PFSK-1 (cell line): ENCODE results near the gene CRADD.

ENCODE experiments used
- FOXP2 ChIP-seq: optimal IDR thresholded peaks from 2 replicates; pipeline ENCODE3; 2011; ENCODE audit warnings: borderline replicate concordance, control low read depth, inconsistent platforms; ENCODE audit not compliant: insufficient read depth; ENCODE audit errors: extremely low read length, extremely low read depth
- POLR2AphosphoS5 ChIP-seq: IDR thresholded peaks from 2 replicates; pipeline ENCODE4 v1.6.1; 2012; ENCODE audit warnings: low read depth, mild to moderate bottlenecking, control low read depth, low read length, moderate library complexity
- SIN3A ChIP-seq: IDR thresholded peaks from 2 replicates; pipeline ENCODE4 v1.6.1; 2012; ENCODE audit warnings: mild to moderate bottlenecking, low read length, moderate library complexity, borderline replicate concordance; ENCODE audit not compliant: insufficient read depth
- TAF1 ChIP-seq: IDR thresholded peaks from 2 replicates; pipeline ENCODE4 v1.6.1; 2012; ENCODE audit warnings: low read length, control low read depth, borderline replicate concordance; ENCODE audit not compliant: insufficient read depth
- TF ChIP-seq, protein P1 (sequence below), 2 experiments: IDR thresholded peaks; 2 replicates each; pipeline versions ENCODE4 v1.6.1 to v1.8.0; 2011 to 2012; ENCODE audit warnings: low read depth in 2 of 2, low read length in 2 of 2, control low read depth in 1 of 2, inconsistent platforms in 1 of 2, mild to moderate bottlenecking in 1 of 2, moderate library complexity in 1 of 2; ENCODE audit not compliant: insufficient read depth in 1 of 2

The CRADD gene

DNA sequence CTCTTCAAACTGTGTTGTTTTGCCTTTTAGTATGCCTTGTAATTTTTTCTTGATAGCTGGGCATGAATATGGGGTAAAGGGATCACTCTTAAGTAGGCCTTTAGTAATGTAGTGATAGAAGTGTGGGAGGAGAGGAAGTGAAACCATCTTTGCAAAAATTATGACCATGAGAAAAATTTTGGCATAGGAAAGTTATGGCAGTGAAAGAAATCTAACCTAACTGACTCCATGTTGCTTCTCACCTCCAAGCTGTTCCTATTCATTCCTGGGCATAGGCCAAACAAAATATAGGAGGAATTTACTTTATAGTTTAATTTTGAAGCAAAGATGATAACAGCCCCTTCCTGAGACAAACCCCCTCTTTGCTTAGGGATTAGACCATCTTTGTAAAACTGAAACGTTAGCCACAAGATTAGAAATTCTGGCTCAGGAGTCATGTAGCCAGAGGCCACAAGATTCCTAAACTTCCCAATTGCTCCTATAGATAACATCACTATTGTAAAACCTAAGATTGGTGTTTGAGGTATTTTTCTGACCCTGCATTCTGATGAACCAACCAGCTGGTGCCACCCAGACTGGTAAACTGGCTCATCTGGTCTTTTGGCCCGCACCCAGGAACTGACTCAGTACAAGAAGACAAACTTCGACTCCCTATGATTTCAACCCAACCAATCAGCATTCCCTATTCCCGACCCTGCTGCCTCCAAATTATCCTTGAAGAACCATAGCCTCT, 45.8 kb downstream of the CRADD start:
- TF ChIP-seq TAF1: no peak

DNA sequence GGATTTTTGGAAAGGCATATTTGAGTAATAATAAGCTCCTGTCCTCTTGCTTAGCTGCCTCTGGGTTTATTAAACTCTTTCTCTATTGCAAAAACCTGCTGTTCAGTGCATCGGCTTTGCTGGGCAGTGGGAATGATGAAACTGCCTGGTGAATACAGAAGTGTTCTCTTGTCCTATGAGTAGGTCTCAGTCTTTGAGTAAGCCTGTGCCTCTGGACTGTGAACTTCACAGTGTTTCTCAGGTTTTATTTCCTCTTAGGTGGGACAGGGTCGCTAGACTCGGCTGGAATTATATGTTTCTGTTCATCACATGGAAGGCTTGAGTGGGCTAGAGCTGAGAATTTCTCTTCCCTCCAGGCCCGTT, 46.4 kb downstream of the CRADD start:
- no peak for TF ChIP-seq SIN3A
- TF ChIP-seq, protein P1, sequence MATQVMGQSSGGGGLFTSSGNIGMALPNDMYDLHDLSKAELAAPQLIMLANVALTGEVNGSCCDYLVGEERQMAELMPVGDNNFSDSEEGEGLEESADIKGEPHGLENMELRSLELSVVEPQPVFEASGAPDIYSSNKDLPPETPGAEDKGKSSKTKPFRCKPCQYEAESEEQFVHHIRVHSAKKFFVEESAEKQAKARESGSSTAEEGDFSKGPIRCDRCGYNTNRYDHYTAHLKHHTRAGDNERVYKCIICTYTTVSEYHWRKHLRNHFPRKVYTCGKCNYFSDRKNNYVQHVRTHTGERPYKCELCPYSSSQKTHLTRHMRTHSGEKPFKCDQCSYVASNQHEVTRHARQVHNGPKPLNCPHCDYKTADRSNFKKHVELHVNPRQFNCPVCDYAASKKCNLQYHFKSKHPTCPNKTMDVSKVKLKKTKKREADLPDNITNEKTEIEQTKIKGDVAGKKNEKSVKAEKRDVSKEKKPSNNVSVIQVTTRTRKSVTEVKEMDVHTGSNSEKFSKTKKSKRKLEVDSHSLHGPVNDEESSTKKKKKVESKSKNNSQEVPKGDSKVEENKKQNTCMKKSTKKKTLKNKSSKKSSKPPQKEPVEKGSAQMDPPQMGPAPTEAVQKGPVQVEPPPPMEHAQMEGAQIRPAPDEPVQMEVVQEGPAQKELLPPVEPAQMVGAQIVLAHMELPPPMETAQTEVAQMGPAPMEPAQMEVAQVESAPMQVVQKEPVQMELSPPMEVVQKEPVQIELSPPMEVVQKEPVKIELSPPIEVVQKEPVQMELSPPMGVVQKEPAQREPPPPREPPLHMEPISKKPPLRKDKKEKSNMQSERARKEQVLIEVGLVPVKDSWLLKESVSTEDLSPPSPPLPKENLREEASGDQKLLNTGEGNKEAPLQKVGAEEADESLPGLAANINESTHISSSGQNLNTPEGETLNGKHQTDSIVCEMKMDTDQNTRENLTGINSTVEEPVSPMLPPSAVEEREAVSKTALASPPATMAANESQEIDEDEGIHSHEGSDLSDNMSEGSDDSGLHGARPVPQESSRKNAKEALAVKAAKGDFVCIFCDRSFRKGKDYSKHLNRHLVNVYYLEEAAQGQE (IDR thresholded peaks at IDR 0.05; ENCODE audit: insufficient read depth in 1 of 2, low read depth in 2 of 2, low read length in 2 of 2): no peak
- no peak for TF ChIP-seq FOXP2
- no peak for TF ChIP-seq POLR2AphosphoS5
- TF ChIP-seq TAF1: no peak

DNA sequence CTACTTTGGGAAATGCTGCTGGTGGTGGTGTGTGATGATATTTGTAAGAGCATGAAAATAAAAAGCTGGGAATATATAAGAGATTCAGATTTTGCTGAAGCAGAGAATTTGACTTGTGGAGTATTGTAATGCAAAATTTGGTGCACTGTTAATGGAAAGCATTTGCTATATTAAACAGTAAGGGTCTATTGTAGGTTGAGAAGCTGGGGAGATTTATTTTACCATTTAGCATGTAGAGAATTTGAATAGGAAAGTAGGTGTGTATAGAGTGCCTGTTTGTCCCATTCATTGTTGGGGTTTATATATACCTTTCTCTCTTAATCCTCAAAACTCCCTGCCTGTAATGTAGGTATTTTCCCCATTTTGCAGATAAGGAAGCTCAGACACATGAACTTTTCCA, 48.4 kb downstream of the CRADD start:
- no peak for TF ChIP-seq TAF1
- no peak for TF ChIP-seq SIN3A
- TF ChIP-seq, protein P1 (IDR thresholded peaks at IDR 0.05; ENCODE audit: insufficient read depth in 1 of 2, low read depth in 2 of 2, low read length in 2 of 2): no peak
- TF ChIP-seq POLR2AphosphoS5: no peak
- TF ChIP-seq FOXP2: no peak

DNA sequence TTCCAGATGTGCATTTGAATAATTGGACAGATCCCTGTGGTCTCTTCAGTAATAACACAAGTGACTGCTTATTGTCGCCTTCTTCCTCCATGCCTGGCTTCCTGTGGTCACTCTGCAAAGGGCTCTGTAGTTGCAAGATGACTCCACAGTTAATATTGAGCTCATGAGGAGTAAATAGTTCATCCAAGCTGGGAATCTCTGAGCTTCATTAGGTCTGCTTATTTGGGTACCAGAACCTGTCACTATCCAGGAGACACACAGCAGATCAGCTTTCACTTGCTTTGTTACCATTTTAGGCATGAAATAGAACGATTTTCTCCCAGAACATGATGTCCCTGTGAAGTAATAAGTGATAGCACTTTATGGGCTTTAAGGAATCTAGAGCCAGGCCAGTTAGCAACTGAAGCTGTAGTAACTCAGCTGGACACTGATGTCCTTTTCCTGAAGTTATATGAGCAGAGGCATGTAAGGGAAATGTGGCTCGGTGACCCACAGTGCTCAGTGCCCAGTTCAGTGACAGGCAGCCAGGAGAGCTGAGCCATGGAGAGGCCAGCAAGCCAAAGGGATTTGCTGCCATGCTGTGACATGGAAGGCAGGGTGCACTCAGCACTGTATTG, 50.1 kb downstream of the CRADD start:
- TF ChIP-seq POLR2AphosphoS5 (no peak), FOXP2 (no peak), TAF1 (no peak), SIN3A (no peak)
- TF ChIP-seq, protein P1 (IDR thresholded peaks at IDR 0.05; ENCODE audit: insufficient read depth in 1 of 2, low read depth in 2 of 2, low read length in 2 of 2): no peak

DNA sequence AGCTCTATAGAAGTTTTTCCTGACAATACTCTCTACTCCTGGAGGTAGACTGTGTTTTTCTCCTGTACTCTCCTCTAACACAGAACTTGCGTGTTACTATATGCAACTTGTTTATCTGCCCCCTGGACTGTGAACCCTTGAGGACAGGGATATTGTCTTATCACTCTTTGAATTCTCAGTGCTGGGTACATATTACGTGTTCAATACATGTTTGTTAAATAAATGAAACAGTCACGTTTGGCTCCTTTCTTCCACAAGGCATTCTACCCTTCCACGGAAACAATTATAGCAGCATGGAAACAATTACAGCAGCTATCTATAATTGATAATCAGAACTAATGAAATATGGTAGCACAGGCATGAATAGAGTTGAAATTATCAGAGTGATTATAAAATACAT, 50.7 kb downstream of the CRADD start:
- TF ChIP-seq FOXP2 (no peak), TAF1 (no peak), SIN3A (no peak), POLR2AphosphoS5 (no peak)
- TF ChIP-seq, protein P1 (IDR thresholded peaks at IDR 0.05; ENCODE audit: insufficient read depth in 1 of 2, low read depth in 2 of 2, low read length in 2 of 2): no peak
